Left ventricle myocardium superior (tissue), 1 donor: Measurements from ENCODE around the gene NPHS1. TPM values are rescaled to one million over a fixed set of nuclear protein-coding genes. Genes with fewer than 3 reads are reported as not detected.
"Not testable (repeated sequence)": the region's sequence is repeated elsewhere in the genome, so short reads cannot be mapped to it uniquely, and the experiment has no call there.

Experiments
- ATAC-seq: fragments of 200-7000 bp; cut with Tn5 transposase; one replicate; pipeline ENCODE4 v1.9.1; 2020; ENCODE audit warnings: mild to moderate bottlenecking, moderate library complexity
- DNase-seq: peaks from one replicate; pipeline ENCODE4 v3.0.0-alpha.2; 2020
- intact Hi-C: fragments of 100-400 bp; cut with micrococcal nuclease; formaldehyde crosslinking; loops from one replicate; pipeline ENCODE4 v1.11.0; 2022
- total RNA-seq: library from RNA; stranded (reverse); fragmentation: NEBNext Ultra II Directional; extraction: Animal tissue kit (Norgen Biotek cat#: 25700); gene quantifications from one replicate; pipeline ENCODE4 v1.2.1, GENCODE V29; 2021
- donor health status: DM: no; HTN: yes; CAD: no; lungs with severe emphysema.

The NPHS1 gene
- total RNA-seq, 1 donor from 2014 or later = not detected

DNA sequence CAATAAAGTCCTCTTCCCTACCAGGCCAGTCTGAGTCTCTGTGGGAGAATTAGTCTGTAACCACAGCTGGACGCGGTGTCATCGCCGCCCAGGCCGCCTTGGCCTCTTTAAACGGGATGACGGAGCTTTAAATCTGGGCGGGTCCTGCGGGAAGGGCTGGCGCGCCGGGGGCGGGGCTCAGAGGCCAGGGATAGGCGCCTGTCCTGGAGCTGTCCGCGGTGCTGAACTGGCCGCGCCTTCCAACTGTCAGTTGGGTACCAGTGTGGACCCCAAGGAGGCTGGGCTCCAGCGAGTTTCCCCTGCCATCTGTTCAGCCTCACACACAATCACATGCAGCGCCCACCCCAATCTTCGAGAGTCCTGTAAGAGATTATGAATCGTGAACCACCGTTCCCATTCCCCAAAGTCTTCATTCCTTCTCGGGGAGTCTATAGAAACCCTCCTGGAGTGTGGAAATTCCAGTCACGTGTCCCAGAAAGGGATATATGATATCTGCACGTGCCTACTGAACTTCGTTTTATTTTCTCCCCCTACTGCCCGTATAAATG, 27.5 kb upstream of the NPHS1 start:
- DNase-seq = peak; percentile 96
- intact Hi-C loops = no loop called here
- peak; percentile 98 for ATAC-seq

- ATAC-seq = no peak
- intact Hi-C loops = no loop called here
- DNase-seq = no peak
Measured at GRCh38 chr19:35879068-35879467, 26.8 kb upstream of the NPHS1 start.

GRCh38 chr19:35874392-35874930, 22.2 kb upstream of the NPHS1 start:
- intact Hi-C loops = no loop called here
- DNase-seq = no peak
- no peak for ATAC-seq

- DNase-seq (no peak), ATAC-seq (no peak)
- intact Hi-C loops = no loop called here
Measured at GRCh38 chr19:35872180-35872579, 19.9 kb upstream of the NPHS1 start.

GRCh38 chr19:35871611-35872010, 19.3 kb upstream of the NPHS1 start:
- no peak for ATAC-seq
- no peak for DNase-seq
- intact Hi-C loops = no loop called here

DNA sequence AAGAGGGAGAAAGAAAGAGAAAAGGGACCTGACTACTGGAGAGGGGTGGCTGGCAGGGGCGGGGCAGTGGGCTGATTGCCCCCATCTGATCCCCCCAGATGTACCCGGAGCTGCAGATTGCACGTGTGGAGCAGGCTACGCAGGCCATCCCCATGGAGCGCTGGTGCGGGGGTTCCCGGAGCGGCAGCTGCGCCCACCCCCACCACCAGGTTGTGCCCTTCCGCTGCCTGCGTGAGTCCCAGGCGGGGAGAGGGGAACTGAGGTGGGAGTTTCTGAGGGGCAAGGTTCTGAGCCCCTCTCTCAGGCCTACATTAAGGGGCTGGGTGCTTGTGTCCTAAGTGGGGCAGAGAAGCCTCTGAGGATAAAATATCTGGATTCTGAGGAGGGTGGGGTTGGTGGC, 18.5 kb upstream of the NPHS1 start:
- intact Hi-C loops = no loop called here
- DNase-seq (no peak), ATAC-seq (no peak)

- DNase-seq, ATAC-seq, intact Hi-C loops: not testable (repeated sequence)
Measured at GRCh38 chr19:35870124-35870736, 17.9 kb upstream of the NPHS1 start.

- ATAC-seq (peak; percentile 73), DNase-seq (peak; percentile 78)
- intact Hi-C loops = no loop called here
Measured at GRCh38 chr19:35869327-35870123, 17.2 kb upstream of the NPHS1 start.

DNA sequence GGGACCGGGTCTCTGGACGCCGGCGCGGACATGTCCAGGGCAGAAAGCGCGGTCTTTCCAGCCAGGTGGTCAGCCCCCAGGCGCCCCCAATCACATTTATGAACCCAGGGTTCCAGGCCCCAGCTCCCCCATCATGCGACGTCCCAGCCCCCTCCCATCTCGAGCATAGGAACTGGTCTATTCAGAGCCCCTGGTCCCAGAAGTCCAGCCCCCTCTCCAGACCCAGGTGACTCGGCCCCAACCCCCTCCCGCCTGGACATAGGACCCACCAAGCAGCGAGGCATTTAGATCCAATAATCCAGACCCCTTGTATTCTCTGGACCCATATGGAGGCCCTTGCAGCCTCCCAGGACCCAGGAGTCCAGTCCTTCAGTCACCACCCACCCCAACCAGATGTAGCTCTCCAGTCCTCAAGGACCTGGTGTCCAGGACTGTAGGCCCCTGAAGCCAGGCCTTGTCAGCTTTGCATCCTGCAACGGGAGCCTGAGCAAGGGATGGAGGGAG, 16.6 kb upstream of the NPHS1 start:
- ATAC-seq = no peak
- intact Hi-C loops = no loop called here
- no peak for DNase-seq

- intact Hi-C loops = no loop called here
- DNase-seq = peak; percentile 86
- ATAC-seq = peak; percentile 96
Measured at GRCh38 chr19:35868172-35868822, 16.0 kb upstream of the NPHS1 start, which contains the start of gene APLP1. TSS of gene APLP1 (plus strand) at chr19:35868574. CDS start at chr19:35868637, 63 bp downstream.

- DNase-seq (no peak), ATAC-seq (no peak)
- intact Hi-C loops = no loop called here
Measured at GRCh38 chr19:35863018-35863417, 10.7 kb upstream of the NPHS1 start.

DNA sequence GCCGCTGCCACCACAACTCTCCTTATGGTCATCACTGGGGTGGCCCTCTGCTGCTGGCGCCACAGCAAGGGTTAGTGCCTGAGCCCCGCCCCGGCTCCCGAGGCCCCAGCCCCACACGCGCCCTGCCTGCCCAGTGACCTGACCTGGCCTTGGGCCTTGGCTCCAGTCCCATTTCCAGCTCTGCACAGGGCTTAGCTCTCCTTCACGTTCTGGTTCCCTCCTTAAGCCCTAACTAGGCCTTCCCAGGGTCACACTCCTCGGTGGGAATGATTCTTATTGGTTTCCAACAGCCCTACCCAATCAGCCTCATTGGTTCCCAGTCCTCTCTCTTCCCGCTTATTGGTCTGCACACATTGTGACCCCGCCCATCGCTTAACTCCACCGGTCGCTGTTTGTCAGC, 10.2 kb upstream of the NPHS1 start:
- intact Hi-C loops = no loop called here
- no peak for ATAC-seq
- no peak for DNase-seq

GRCh38 chr19:35861640-35862160, 9.4 kb upstream of the NPHS1 start:
- ATAC-seq (no peak), DNase-seq (no peak)
- intact Hi-C loops = no loop called here

- intact Hi-C loops = no loop called here
- peak; percentile 66 for ATAC-seq
- no peak for DNase-seq
Measured at GRCh38 chr19:35860818-35861639, 8.7 kb upstream of the NPHS1 start.

- DNase-seq (no peak), ATAC-seq (no peak)
- intact Hi-C loops = no loop called here
Measured at GRCh38 chr19:35860436-35860817, 8.1 kb upstream of the NPHS1 start.

- DNase-seq = no peak
- no peak for ATAC-seq
- intact Hi-C loops = no loop called here
Measured at GRCh38 chr19:35859414-35859813, 7.1 kb upstream of the NPHS1 start.

DNA sequence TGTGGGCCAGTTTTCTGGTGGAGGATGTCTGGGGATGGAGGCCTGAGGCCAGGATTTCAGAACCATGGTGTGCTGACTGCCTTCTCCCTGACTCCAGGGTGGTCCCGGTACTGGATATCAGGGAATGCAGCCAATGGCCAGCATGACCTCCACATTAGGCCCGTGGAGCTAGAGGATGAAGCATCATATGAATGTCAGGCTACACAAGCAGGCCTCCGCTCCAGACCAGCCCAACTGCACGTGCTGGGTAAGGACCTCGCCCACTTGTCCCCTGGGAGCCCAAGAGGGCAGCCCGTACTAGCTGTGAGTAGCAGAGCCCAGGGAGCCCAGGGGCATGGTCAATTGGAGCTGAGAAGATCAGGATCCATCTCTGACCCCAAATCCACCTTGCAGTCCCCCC, 6.0 kb upstream of the NPHS1 start:
- ATAC-seq = no peak
- intact Hi-C loops = no loop called here
- DNase-seq = no peak

GRCh38 chr19:35856546-35857149, 4.3 kb upstream of the NPHS1 start, which contains the start of gene KIRREL2:
TSS of gene KIRREL2 (plus strand) at chr19:35856911. CDS start at chr19:35857120, 209 bp downstream.
- ATAC-seq (peak; percentile 42), DNase-seq (no peak)
- intact Hi-C loops = no loop called here
